Measurements from ENCODE around the gene ZBTB7C.

The ZBTB7C gene

GRCh38 chr18:48116017-48116416 lies 293.2 kb downstream of the ZBTB7C start:
- no peaks in the 10 kb centered on the region for H3K9me2 ChIP-seq (replicated peaks; ENCODE audit: low read depth, low read length)
- no peak for TF ChIP-seq EZH2phosphoT487 (IDR thresholded peaks at IDR 0.05; ENCODE audit: borderline replicate concordance)
- TF ChIP-seq, protein P1, sequence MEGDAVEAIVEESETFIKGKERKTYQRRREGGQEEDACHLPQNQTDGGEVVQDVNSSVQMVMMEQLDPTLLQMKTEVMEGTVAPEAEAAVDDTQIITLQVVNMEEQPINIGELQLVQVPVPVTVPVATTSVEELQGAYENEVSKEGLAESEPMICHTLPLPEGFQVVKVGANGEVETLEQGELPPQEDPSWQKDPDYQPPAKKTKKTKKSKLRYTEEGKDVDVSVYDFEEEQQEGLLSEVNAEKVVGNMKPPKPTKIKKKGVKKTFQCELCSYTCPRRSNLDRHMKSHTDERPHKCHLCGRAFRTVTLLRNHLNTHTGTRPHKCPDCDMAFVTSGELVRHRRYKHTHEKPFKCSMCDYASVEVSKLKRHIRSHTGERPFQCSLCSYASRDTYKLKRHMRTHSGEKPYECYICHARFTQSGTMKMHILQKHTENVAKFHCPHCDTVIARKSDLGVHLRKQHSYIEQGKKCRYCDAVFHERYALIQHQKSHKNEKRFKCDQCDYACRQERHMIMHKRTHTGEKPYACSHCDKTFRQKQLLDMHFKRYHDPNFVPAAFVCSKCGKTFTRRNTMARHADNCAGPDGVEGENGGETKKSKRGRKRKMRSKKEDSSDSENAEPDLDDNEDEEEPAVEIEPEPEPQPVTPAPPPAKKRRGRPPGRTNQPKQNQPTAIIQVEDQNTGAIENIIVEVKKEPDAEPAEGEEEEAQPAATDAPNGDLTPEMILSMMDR (conservative IDR thresholded peaks at IDR 0.05; ENCODE audit: low read length), result no peak
- no peaks in the 10 kb centered on the region for H3K79me2 ChIP-seq (ENCODE audit: insufficient read depth, low read length)

DNA sequence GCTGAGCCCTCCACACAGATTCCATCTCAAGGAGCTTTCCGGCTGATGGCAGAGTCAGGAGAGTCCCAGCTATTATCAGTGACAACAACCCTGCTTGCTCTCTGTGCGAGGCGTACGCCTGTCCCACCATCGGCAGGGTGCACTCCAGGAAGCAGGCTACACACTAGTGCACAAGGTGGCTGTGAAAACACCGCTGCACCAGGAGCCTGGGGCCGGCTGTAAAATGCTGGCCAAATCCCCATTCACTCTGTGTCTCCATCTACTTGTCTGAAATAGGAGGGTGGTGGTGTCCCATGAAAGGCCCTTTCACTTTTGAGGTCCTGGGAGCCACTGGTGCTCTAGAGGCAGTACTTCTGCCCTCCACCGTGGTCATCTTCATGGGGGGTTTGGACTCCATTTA lies 295.5 kb downstream of the ZBTB7C start:
- Histone ChIP-seq H3K36me3 (ENCODE audit: insufficient read depth, low read length) (no peaks in the 10 kb centered on the region), H2AFZ (ENCODE audit: low read length) (no peak overlapping the region), H3K9me3 (ENCODE audit: insufficient read depth, low read depth, low read length) (no peaks in the 10 kb centered on the region), H3K9me2 (replicated peaks; ENCODE audit: low read depth, low read length) (no peaks in the 10 kb centered on the region), H3K4me1 (ENCODE audit: insufficient read depth, low read length, poor library complexity, severe bottlenecking) (no peaks in the 10 kb centered on the region), H4K20me1 (ENCODE audit: insufficient read depth, low read length, poor library complexity, severe bottlenecking) (no peaks in the 10 kb centered on the region), H3K9ac (ENCODE audit: low read depth, low read length, poor library complexity, severe bottlenecking) (no peak overlapping the region), H3K79me2 (ENCODE audit: insufficient read depth, low read length) (no peaks in the 10 kb centered on the region), H3F3A (ENCODE audit: low read depth) (no peaks in the 10 kb centered on the region), H3K4me3 (ENCODE audit: low read length, poor library complexity, severe bottlenecking) (no peak overlapping the region), H3K4me2 (ENCODE audit: low read depth, low read length, poor library complexity, severe bottlenecking) (no peak overlapping the region), H3K27me3 (ENCODE audit: insufficient read depth, low read length, poor library complexity, severe bottlenecking) (no peaks in the 10 kb centered on the region)
- TF ChIP-seq EZH2phosphoT487 (IDR thresholded peaks at IDR 0.05; ENCODE audit: borderline replicate concordance), result no peak

More at GRCh38 chr18:48116017-48116416, 293.2 kb downstream of the ZBTB7C start:
- Histone ChIP-seq H4K20me1 (ENCODE audit: insufficient read depth, low read length, poor library complexity, severe bottlenecking) (no peaks in the 10 kb centered on the region), H3K27me3 (ENCODE audit: insufficient read depth, low read length, poor library complexity, severe bottlenecking) (no peaks in the 10 kb centered on the region), H3F3A (ENCODE audit: low read depth) (no peaks in the 10 kb centered on the region), H3K9me3 (ENCODE audit: insufficient read depth, low read depth, low read length) (no peaks in the 10 kb centered on the region), H3K36me3 (ENCODE audit: insufficient read depth, low read length) (no peaks in the 10 kb centered on the region), H2AFZ (ENCODE audit: low read length) (no peak overlapping the region), H3K4me3 (ENCODE audit: low read length, poor library complexity, severe bottlenecking) (no peak overlapping the region), H3K9ac (ENCODE audit: low read depth, low read length, poor library complexity, severe bottlenecking) (no peak overlapping the region), H3K4me2 (ENCODE audit: low read depth, low read length, poor library complexity, severe bottlenecking) (no peak overlapping the region), H3K4me1 (ENCODE audit: insufficient read depth, low read length, poor library complexity, severe bottlenecking) (no peaks in the 10 kb centered on the region)

GRCh38 chr18:48111587-48111986 lies 297.6 kb downstream of the ZBTB7C start:
- Histone ChIP-seq H3F3A (ENCODE audit: low read depth) (no peaks in the 10 kb centered on the region), H3K9ac (ENCODE audit: low read depth, low read length, poor library complexity, severe bottlenecking) (no peak overlapping the region), H3K27me3 (ENCODE audit: insufficient read depth, low read length, poor library complexity, severe bottlenecking) (no peaks in the 10 kb centered on the region), H3K4me3 (ENCODE audit: low read length, poor library complexity, severe bottlenecking) (no peak overlapping the region), H3K4me1 (ENCODE audit: insufficient read depth, low read length, poor library complexity, severe bottlenecking) (no peaks in the 10 kb centered on the region), H3K9me3 (ENCODE audit: insufficient read depth, low read depth, low read length) (no peaks in the 10 kb centered on the region), H3K9me2 (replicated peaks; ENCODE audit: low read depth, low read length) (no peaks in the 10 kb centered on the region), H2AFZ (ENCODE audit: low read length) (no peak overlapping the region), H4K20me1 (ENCODE audit: insufficient read depth, low read length, poor library complexity, severe bottlenecking) (no peaks in the 10 kb centered on the region), H3K36me3 (ENCODE audit: insufficient read depth, low read length) (no peaks in the 10 kb centered on the region), H3K79me2 (ENCODE audit: insufficient read depth, low read length) (no peaks in the 10 kb centered on the region), H3K4me2 (ENCODE audit: low read depth, low read length, poor library complexity, severe bottlenecking) (no peak overlapping the region)
- TF ChIP-seq EZH2phosphoT487 (IDR thresholded peaks at IDR 0.05; ENCODE audit: borderline replicate concordance), result no peak
- TF ChIP-seq, protein P1 (conservative IDR thresholded peaks at IDR 0.05; ENCODE audit: low read length), result no peak

GRCh38 chr18:48110797-48111196 lies 298.4 kb downstream of the ZBTB7C start:
- no peak overlapping the region for H3K4me2 ChIP-seq (ENCODE audit: low read depth, low read length, poor library complexity, severe bottlenecking)
- no peaks in the 10 kb centered on the region for H4K20me1 ChIP-seq (ENCODE audit: insufficient read depth, low read length, poor library complexity, severe bottlenecking)

More at GRCh38 chr18:48110797-48111196, 298.4 kb downstream of the ZBTB7C start:
- Histone ChIP-seq H3K79me2 (ENCODE audit: insufficient read depth, low read length) (no peaks in the 10 kb centered on the region), H3K27me3 (ENCODE audit: insufficient read depth, low read length, poor library complexity, severe bottlenecking) (no peaks in the 10 kb centered on the region), H2AFZ (ENCODE audit: low read length) (no peak overlapping the region), H3K9ac (ENCODE audit: low read depth, low read length, poor library complexity, severe bottlenecking) (no peak overlapping the region), H3K9me3 (ENCODE audit: insufficient read depth, low read depth, low read length) (no peaks in the 10 kb centered on the region), H3F3A (ENCODE audit: low read depth) (no peaks in the 10 kb centered on the region), H3K36me3 (ENCODE audit: insufficient read depth, low read length) (no peaks in the 10 kb centered on the region), H3K4me1 (ENCODE audit: insufficient read depth, low read length, poor library complexity, severe bottlenecking) (no peaks in the 10 kb centered on the region), H3K4me3 (ENCODE audit: low read length, poor library complexity, severe bottlenecking) (no peak overlapping the region), H3K9me2 (replicated peaks; ENCODE audit: low read depth, low read length) (no peaks in the 10 kb centered on the region)
- TF ChIP-seq, protein P1 (conservative IDR thresholded peaks at IDR 0.05; ENCODE audit: low read length), result no peak
- TF ChIP-seq EZH2phosphoT487 (IDR thresholded peaks at IDR 0.05; ENCODE audit: borderline replicate concordance), result no peak

Data from Loucy (cell line).